ENCODE measurements around the gene BAG3. TPM values are rescaled to one million over a fixed set of nuclear protein-coding genes. Genes with fewer than 3 reads are reported as not detected.

The BAG3 gene
- total and polyA plus RNA-seq, 2 of the 4 experiments (the other 2 are of a cell fraction), result 5.4 to 42.5 TPM

GRCh38 chr10:119706521-119707278 lies 55.5 kb downstream of the BAG3 start:
- dilution Hi-C loops (cut with HindIII; ENCODE audit: low sequenced_read_pairs, unreplicated experiment) (no loop called here), intact Hi-C loops (cut with micrococcal nuclease) (no loop called here), in situ Hi-C loops (cut with MboI; ENCODE audit: low sequenced_read_pairs) (no loop called here)
- Histone ChIP-seq H3K4me3 (ENCODE audit: insufficient read depth, low read depth, low read length) (no peak overlapping the region), H3K79me1 (ENCODE audit: low read depth in 1 of 2, low read length in 2 of 2) (no peaks in the 10 kb centered on the region), H2BK5ac (ENCODE audit: low read depth, low read length, poor library complexity, severe bottlenecking) (no peak overlapping the region), H3K23ac (ENCODE audit: low read depth, low read length) (no peak overlapping the region), H2AK9ac (replicated peaks; ENCODE audit: low read depth, low read length, poor library complexity) (no peak overlapping the region), H3K4me2 (ENCODE audit: low read depth, low read length) (no peak overlapping the region), H4K20me1 (ENCODE audit: insufficient read depth, low read length) (no peaks in the 10 kb centered on the region), H4K8ac (ENCODE audit: low read depth in 2 of 2, low read length in 2 of 2) (no peak overlapping the region), H3K9me3 (ENCODE audit: control insufficient read depth, insufficient read depth, low read length) (no peaks in the 10 kb centered on the region), H3K4me1 (ENCODE audit: control insufficient read depth, insufficient read depth, low read length) (peaks cover 3% of the 10 kb centered on the region; the same call in 1 of the 2 replicates), H3K27ac (ENCODE audit: insufficient read depth, low read length) (no peak overlapping the region), H3K14ac (replicated peaks; ENCODE audit: low read depth, low read length) (no peak overlapping the region), H3K36me3 (ENCODE audit: control insufficient read depth, insufficient read depth, low read length) (no peaks in the 10 kb centered on the region), H3K4ac (ENCODE audit: low read depth, low read length) (no peak overlapping the region), H3K18ac (ENCODE audit: low read depth, low read length) (no peak overlapping the region), H3K9me1 (ENCODE audit: insufficient read depth, low read length) (peaks cover 4% of the 10 kb centered on the region), H2AK5ac (ENCODE audit: low read depth, low read length) (no peak overlapping the region), H2BK120ac (ENCODE audit: low read depth, low read length) (no peak overlapping the region), H3K27me3 (ENCODE audit: control insufficient read depth, insufficient read depth, low read length) (no peaks in the 10 kb centered on the region; the same call in 1 of the 2 replicates), H3K56ac (ENCODE audit: extremely low read depth, insufficient read depth, low read length) (no peak overlapping the region), H3K9ac (ENCODE audit: low read depth, low read length) (no peak overlapping the region), H2BK20ac (ENCODE audit: low read depth, low read length) (no peak overlapping the region), H2AFZ (replicated peaks; ENCODE audit: low read length, poor library complexity) (no peak overlapping the region), H2BK15ac (ENCODE audit: low read depth, low read length) (no peak overlapping the region), H4K91ac (ENCODE audit: insufficient read depth, low read depth, low read length) (no peak overlapping the region), H4K5ac (ENCODE audit: low read depth, low read length) (no peak overlapping the region)
- ATAC-seq (ENCODE audit: low read depth) (no peak), DNase-seq (no peak)
- TF ChIP-seq SMC3 (IDR thresholded peaks at IDR 0.05; ENCODE audit: low read depth, low read length) (no peak), FOS (IDR thresholded peaks at IDR 0.05; ENCODE audit: low read depth, low read length) (no peak), CEBPB (IDR thresholded peaks at IDR 0.05; ENCODE audit: low read depth, low read length) (no peak), RFX5 (IDR thresholded peaks at IDR 0.05; ENCODE audit: low read depth, low read length) (no peak), USF2 (IDR thresholded peaks at IDR 0.05; ENCODE audit: low read depth, low read length) (no peak), RCOR1 (IDR thresholded peaks at IDR 0.05; ENCODE audit: insufficient replicate concordance, low read length) (no peak), CHD1 (IDR thresholded peaks at IDR 0.05; ENCODE audit: low read depth, low read length) (no peak), POLR2A (IDR thresholded peaks at IDR 0.05; ENCODE audit: low read depth, low read length) (no peak), RAD21 (IDR thresholded peaks at IDR 0.05; ENCODE audit: low read length) (no peak), MXI1 (IDR thresholded peaks at IDR 0.05; ENCODE audit: borderline replicate concordance, low read depth, low read length) (no peak), NFE2L2 (IDR thresholded peaks at IDR 0.05; ENCODE audit: low read depth, low read length) (no peak), BHLHE40 (IDR thresholded peaks at IDR 0.05; ENCODE audit: low read depth, low read length) (no peak), MAZ (IDR thresholded peaks at IDR 0.05; ENCODE audit: borderline replicate concordance, low read depth, low read length) (no peak), ELK1 (IDR thresholded peaks at IDR 0.05; ENCODE audit: borderline replicate concordance, low read depth, low read length) (no peak), MAFK (IDR thresholded peaks at IDR 0.05; ENCODE audit: low read depth, low read length) (no peak), CTCF (conservative IDR thresholded peaks at IDR 0.05; ENCODE audit: low read depth, low read length) (no peak)
- WGBS, 2 experiments (ENCODE audit: extremely low coverage in 2 of 2, insufficient read length in 1 of 2), result no CpG with 5 or more reads among the region's 7 CpGs
- CTCF ChIA-PET, result no interaction called here
- POLR2A ChIA-PET (ENCODE audit: unreplicated experiment), result no interaction called here
- BruUV-seq (replicated peaks), result no TSS peak
